Natural killer cell treated with Interleukin-12 subunit alpha and Interleukin-12 subunit beta and Interleukin-15 and Interleukin-18, amount 100 ng/mL, for 72 hours (primary cell): ENCODE results near the gene NHEJ1. TPM values are rescaled to one million over a fixed set of nuclear protein-coding genes. Genes with fewer than 3 reads are reported as not detected.
A peak's percentile ranks its signal among the peaks of the same experiment; 100 is the strongest.

Experiments used
- ATAC-seq, 2 donors: fragments of 150-1000 bp; cut with Tn5 transposase in 1 of 2; sonication (Bioruptor Pico), chemical (Tn5 transposase) in 1 of 2; 2 replicates each; pipeline ENCODE4 v1.10.0; 2021
- DNase-seq: peaks from one replicate; pipeline ENCODE4 v3.0.0; 2022; ENCODE audit warnings: low spot score
- H3K27ac Mint-ChIP-seq, 2 donors: 1 replicate in 1 of 2; 2 replicates in 1 of 2; pipeline ENCODE4 v1.8.0; 2022; ENCODE audit warnings: mixed read lengths in 2 of 2, mild to moderate bottlenecking in 1 of 2, moderate library complexity in 1 of 2
- H3K27me3 Mint-ChIP-seq, 2 donors: 1 replicate in 1 of 2; 2 replicates in 1 of 2; pipeline ENCODE4 v1.8.0; 2022; ENCODE audit warnings: mixed read lengths in 2 of 2
- H3K36me3 Mint-ChIP-seq: one replicate; pipeline ENCODE4 v1.8.0; 2022; ENCODE audit warnings: mixed read lengths
- H3K4me1 Mint-ChIP-seq, 2 donors: 1 replicate in 1 of 2; 2 replicates in 1 of 2; pipeline ENCODE4 v1.8.0; 2022; ENCODE audit warnings: low read depth in 2 of 2, mixed read lengths in 2 of 2, mild to moderate bottlenecking in 1 of 2
- H3K4me3 Mint-ChIP-seq: one replicate; pipeline ENCODE4 v1.8.0; 2022; ENCODE audit warnings: mixed read lengths
- H3K9me3 Mint-ChIP-seq: 2 replicates; pipeline ENCODE4 v1.8.0; 2022; ENCODE audit warnings: mixed read lengths
- total RNA-seq, 2 donors: library from RNA; stranded (reverse); gene quantifications; one replicate each; pipeline ENCODE4 v1.2.3, GENCODE V29; 2022

NHEJ1 gene
- total RNA-seq, 2 donors from 2014 or later, result 17.9 to 18.8 TPM

GRCh38 chr2:219073413-219074129 is 87.0 kb downstream of the NHEJ1 start:
- no peak for ATAC-seq
- no peaks in the 10 kb centered on the region for H3K4me1 Mint-ChIP-seq
- DNase-seq, result no peak
- H3K36me3 Mint-ChIP-seq, result no peaks in the 10 kb centered on the region
- no peaks in the 10 kb centered on the region for H3K9me3 Mint-ChIP-seq
- H3K27ac Mint-ChIP-seq, result no peak overlapping the region
- H3K4me3 Mint-ChIP-seq, result no peak overlapping the region
- no peaks in the 10 kb centered on the region for H3K27me3 Mint-ChIP-seq

- no peaks in the 10 kb centered on the region for H3K4me1 Mint-ChIP-seq
- DNase-seq (no peak), ATAC-seq (no peak)
- no peaks in the 10 kb centered on the region for H3K9me3 Mint-ChIP-seq
- no peak overlapping the region for H3K4me3 Mint-ChIP-seq
- H3K36me3 Mint-ChIP-seq, result no peaks in the 10 kb centered on the region
- H3K27ac Mint-ChIP-seq, result no peak overlapping the region
- no peaks in the 10 kb centered on the region for H3K27me3 Mint-ChIP-seq
These were observed 87.8 kb downstream of the NHEJ1 start for GRCh38 chr2:219072741-219073250.

- no peak overlapping the region for H3K4me3 Mint-ChIP-seq
- DNase-seq (no peak), ATAC-seq (no peak)
- H3K27ac Mint-ChIP-seq, result no peak overlapping the region
- H3K36me3 Mint-ChIP-seq, result no peaks in the 10 kb centered on the region
- H3K4me1 Mint-ChIP-seq, result no peaks in the 10 kb centered on the region
- no peaks in the 10 kb centered on the region for H3K27me3 Mint-ChIP-seq
- no peaks in the 10 kb centered on the region for H3K9me3 Mint-ChIP-seq
These were observed 89.3 kb downstream of the NHEJ1 start for GRCh38 chr2:219071131-219071816.

DNA sequence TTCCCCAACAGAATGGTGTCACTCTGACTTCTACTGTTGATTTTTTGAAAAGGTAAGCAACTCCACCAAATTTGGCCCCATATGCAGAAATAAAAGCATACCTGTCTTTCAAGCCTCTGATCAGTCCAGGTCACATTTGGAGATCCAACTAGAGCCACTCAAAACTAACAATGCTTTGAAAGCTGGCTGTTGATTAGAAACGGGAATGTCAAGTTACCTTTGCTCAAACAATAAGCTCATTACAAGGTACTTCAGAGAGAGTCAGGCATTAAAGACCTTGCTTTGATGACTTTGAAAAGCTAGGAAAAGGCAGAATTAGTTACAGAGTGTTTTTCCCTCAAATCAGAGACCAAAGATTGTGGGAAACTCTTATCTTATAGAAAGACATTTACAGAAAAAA is 95.1 kb downstream of the NHEJ1 start:
- Mint-ChIP-seq H3K4me3 (no peak overlapping the region), H3K9me3 (no peaks in the 10 kb centered on the region), H3K27me3 (peaks cover 14 to 24% of the 10 kb centered on the region in 2 donors), H3K27ac (no peak overlapping the region), H3K4me1 (peaks cover 0 to 3% of the 10 kb centered on the region in 2 donors), H3K36me3 (no peaks in the 10 kb centered on the region)
- DNase-seq (no peak), ATAC-seq (no peak)

DNA sequence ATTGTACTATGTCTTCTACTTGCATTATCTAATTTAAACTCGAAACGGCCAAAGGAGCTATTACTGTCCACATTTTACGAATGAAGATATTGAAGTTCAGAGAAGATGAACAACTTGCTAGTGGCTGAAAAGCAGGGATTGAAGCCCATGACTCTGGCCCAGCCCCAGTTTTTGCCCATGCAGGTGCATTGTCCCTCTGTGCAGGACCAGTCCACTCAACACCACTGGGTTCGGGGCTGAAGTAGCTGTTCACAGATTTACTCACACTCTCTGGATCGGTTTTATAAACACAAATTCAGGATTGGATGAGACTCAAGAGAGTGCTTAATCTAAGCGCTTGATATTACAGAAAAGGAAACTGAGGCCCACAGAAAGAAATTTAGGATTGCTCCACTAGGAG is 98.5 kb downstream of the NHEJ1 start:
- ATAC-seq, result no peak
- peaks cover 23 to 35% of the 10 kb centered on the region in 2 donors for H3K27me3 Mint-ChIP-seq
- H3K4me3 Mint-ChIP-seq, result no peak overlapping the region
- H3K36me3 Mint-ChIP-seq, result no peaks in the 10 kb centered on the region
- H3K4me1 Mint-ChIP-seq, result peaks cover 0 to 10% of the 10 kb centered on the region in 2 donors
- no peak overlapping the region for H3K27ac Mint-ChIP-seq
- no peak for DNase-seq
- H3K9me3 Mint-ChIP-seq, result no peaks in the 10 kb centered on the region

DNA sequence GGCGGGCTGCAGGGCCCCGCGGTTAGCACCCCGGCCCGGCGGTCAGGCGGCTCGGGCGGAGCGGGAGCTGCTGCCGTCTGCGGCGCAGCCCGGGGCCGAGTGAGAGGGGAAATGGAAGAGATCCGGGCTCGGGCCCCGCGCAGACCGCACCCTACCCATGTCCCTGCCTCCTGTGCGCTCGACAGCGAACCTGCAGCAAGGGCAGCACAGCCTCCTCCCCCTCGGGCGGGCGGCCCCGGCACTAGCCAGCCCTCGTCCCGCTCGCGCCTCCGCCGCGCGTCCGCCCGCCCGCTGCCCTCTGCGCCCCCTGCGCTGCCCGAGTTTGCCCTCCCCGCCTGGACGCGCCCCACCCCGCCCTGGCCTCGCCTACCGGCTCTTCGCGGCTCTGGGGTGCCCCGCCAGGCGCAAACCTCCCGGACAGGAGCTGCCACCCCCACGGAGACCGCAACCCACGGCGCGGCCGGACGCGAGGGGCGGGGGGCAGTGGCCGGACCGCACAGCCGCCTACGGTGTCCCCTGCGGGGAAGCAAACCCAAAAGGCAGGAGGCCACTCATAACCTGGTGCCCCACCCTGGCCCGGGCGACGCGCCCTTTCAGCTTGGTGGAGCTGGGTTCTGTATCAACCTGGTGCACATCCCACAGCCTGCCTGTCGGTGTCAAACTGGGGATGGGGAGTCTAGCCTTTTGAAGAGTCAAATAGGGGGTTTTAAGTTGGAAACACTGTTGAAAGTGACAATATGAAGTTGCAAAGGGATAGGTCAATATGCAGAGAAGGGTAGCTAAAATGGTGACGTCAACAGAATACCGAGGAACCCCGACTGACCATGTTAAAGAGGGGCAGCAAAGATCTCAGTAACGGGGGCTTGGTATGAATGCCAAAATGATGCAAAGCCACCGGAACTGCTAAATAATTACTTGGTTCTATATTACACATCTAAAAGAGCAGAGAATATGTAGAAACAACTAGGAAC is 99.5 kb downstream of the NHEJ1 start, which contains the start of gene IHH:
TSS of gene IHH (minus strand) at position 101 of the 971 bp plus-strand sequence. CDS start 454 bp downstream, outside the sequence.
- H3K36me3 Mint-ChIP-seq, result no peaks in the 10 kb centered on the region
- H3K4me3 Mint-ChIP-seq, result peak within 1 kb of the TSS; percentile 32
- peaks cover 0 to 10% of the 10 kb centered on the region in 2 donors for H3K4me1 Mint-ChIP-seq
- DNase-seq (no peak), ATAC-seq (peak; percentile 22 to 54)
- H3K27me3 Mint-ChIP-seq, result peaks cover 27 to 41% of the 10 kb centered on the region in 2 donors
- no peaks in the 10 kb centered on the region for H3K9me3 Mint-ChIP-seq
- H3K27ac Mint-ChIP-seq, result no peak within 1 kb of the TSS

DNA sequence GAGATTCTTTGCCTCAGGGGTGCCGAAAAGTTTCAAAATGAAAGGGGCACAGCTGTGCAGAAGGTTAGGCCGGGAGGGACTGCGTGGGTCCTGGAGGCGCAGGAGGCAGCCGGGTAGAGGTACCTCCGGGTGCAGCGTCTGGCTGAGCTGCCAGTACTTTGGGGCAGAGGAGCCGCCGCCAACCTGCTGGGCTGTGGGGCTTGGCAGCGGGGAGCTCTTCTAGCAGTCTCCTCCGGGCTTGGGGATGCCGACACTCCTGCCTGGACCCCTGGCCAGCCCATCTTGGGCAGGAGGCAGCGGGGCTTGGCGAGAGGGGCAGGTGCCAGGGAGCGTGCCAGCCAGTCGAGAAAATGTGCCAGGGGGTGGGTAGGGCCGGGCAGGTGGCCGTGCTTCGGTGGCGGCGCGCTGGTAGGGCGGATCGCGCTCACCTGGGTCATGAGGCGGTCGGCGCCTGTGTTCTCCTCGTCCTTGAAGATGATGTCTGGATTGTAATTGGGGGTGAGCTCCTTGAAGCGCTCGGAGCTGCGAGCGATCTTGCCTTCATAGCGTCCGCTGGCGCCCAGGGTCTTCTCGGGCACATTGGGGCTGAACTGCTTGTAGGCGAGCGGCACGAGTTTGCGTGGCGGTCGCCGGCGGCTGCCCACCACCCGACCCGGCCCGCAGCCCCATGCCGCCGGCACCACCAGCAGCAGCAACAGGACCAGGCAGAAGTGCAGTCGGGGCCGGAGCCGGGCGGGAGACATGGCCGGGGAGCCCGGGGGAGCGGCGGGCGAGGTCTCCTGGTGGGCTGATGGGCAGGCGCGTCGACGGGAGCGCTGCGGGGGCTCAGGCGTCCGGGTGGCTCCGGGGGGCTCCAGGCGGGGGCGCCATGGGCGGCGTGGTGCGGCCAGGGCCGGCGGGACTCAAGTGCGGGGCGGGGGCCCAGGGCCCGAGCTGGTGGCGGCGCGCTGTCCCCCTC is 100.6 kb downstream of the NHEJ1 start:
- peaks cover 0 to 10% of the 10 kb centered on the region in 2 donors for H3K4me1 Mint-ChIP-seq
- H3K9me3 Mint-ChIP-seq, result no peaks in the 10 kb centered on the region
- peaks cover 31 to 44% of the 10 kb centered on the region in 2 donors for H3K27me3 Mint-ChIP-seq
- H3K36me3 Mint-ChIP-seq, result no peaks in the 10 kb centered on the region
- no peak for DNase-seq
- no peak for ATAC-seq
- no peak overlapping the region for H3K27ac Mint-ChIP-seq
- H3K4me3 Mint-ChIP-seq, result peak overlapping the region; percentile 32

- Mint-ChIP-seq H3K36me3 (no peaks in the 10 kb centered on the region), H3K27ac (no peak overlapping the region), H3K4me1 (peaks cover 0 to 10% of the 10 kb centered on the region in 2 donors), H3K9me3 (no peaks in the 10 kb centered on the region), H3K4me3 (peak overlapping the region; percentile 32), H3K27me3 (peaks cover 31 to 44% of the 10 kb centered on the region in 2 donors)
- DNase-seq (no peak), ATAC-seq (no peak)
These were observed 101.3 kb downstream of the NHEJ1 start for GRCh38 chr2:219059375-219059724.

DNA sequence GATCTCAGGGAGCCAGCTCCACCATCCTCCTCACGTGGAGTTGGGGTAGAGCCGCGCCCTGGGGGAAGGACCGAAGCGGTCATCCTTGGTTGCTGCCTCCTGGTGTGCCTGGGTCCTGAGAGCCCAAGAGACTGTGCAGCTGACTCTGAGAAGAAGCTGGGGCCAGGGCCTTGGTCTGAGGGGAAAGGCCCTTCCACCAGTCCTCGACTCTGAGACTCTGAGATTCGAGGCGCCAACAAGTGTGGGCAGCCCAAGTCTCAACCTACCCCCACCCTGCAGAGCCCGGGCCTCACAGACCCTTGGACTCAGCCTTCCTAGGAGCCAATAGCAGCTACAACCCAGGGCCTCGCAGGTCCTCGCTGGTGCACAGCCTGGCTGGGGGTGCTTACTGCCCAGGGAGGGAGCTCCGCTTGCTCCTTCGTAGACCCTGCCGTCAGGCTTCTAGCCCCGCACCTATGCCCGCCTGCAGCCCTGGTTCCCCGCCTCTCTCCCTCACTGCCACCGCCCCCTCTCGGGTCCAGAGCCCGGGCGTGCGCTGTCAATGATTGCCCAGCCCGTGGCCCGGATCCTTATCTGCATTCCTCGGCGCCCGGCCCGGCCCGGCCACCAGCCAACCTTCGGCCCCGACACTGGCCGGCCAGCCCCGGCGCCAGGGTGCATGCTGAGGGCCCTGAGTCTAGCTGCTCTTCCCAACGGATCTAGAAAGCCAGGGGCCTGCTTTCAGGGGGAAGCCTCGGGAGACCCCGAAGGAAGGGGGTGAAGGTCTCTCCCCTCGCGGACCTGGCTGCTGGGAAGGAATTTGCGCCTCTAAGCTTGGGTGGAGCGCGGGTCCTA is 101.9 kb downstream of the NHEJ1 start:
- DNase-seq, result no peak
- no peak for ATAC-seq
- peaks cover 33 to 44% of the 10 kb centered on the region in 2 donors for H3K27me3 Mint-ChIP-seq
- H3K27ac Mint-ChIP-seq, result no peak overlapping the region
- no peaks in the 10 kb centered on the region for H3K36me3 Mint-ChIP-seq
- peaks cover 0 to 10% of the 10 kb centered on the region in 2 donors for H3K4me1 Mint-ChIP-seq
- no peaks in the 10 kb centered on the region for H3K9me3 Mint-ChIP-seq
- H3K4me3 Mint-ChIP-seq, result no peak overlapping the region

DNA sequence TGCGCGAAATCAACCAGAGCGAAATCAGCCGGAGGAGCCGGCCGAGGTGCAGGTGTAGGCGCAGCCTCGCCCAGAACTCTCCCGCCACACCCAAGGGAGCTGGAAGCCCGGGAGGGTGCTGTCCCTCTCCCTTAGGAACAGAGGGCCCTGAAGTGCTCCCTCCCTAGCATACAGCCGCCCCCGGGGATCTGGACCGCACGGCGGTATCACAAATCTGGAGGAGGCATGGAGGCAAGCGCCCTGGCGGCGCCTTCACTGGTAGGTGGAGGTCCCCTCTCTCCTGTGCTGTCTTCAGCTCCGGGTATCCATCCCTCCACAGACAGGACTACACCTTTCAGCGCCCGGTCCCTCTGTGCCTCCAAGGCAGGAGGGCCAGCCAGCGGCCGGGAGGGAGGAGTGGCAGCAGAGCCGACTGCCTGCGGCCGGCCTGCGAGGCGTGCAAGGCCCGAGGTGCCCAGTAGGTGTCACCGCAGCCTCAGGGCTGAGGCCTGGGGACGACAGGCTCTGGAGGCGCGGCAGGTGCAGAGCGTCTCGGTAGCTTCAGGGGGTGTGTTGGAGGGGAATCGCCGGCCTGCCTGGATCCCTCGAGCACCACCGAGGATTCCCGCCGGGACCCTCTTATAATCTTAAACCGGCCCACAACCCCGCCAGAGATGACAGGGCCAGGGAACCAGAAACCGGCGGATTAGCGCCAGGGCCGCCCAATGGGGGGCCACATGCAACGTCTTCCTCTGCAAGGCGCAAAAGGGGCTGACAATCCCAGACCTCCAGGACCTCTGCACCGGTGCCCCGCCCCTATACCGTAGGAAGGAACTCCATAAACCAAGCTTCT is 102.7 kb downstream of the NHEJ1 start:
- Mint-ChIP-seq H3K27me3 (peaks cover 31 to 40% of the 10 kb centered on the region in 2 donors), H3K27ac (no peak overlapping the region), H3K9me3 (no peaks in the 10 kb centered on the region), H3K4me3 (no peak overlapping the region), H3K4me1 (peaks cover 0 to 10% of the 10 kb centered on the region in 2 donors), H3K36me3 (no peaks in the 10 kb centered on the region)
- ATAC-seq, result peak; percentile 85 to 90
- peak; percentile 75 for DNase-seq

GRCh38 chr2:219056896-219057708 is 103.5 kb downstream of the NHEJ1 start:
- Mint-ChIP-seq H3K4me1 (peaks cover 0 to 10% of the 10 kb centered on the region in 2 donors), H3K9me3 (no peaks in the 10 kb centered on the region), H3K27me3 (peaks cover 25 to 32% of the 10 kb centered on the region in 2 donors), H3K4me3 (no peak overlapping the region), H3K27ac (no peak overlapping the region), H3K36me3 (no peaks in the 10 kb centered on the region)
- no peak for ATAC-seq
- DNase-seq, result no peak
